GM21360 (cell line): Measurements from ENCODE around the gene CADM2.

Experiments used
- ATAC-seq: cut with Tn5 transposase; IDR thresholded peaks from one replicate; pipeline ENCODE4 v1.9.1; 2021; ENCODE audit warnings: mild to moderate bottlenecking, moderate library complexity; ENCODE audit not compliant: unreplicated experiment

Gene CADM2

GRCh38 chr3:85182975-85183752 is 224.4 kb downstream of the CADM2 start:
- no peak for ATAC-seq

GRCh38 chr3:85185495-85185894 is 226.7 kb downstream of the CADM2 start:
- ATAC-seq, result no peak

- no peak for ATAC-seq
Measured at GRCh38 chr3:85189731-85190130, 230.9 kb downstream of the CADM2 start.

- no peak for ATAC-seq
Measured at GRCh38 chr3:85193565-85193964, 234.8 kb downstream of the CADM2 start.

GRCh38 chr3:85208650-85209049 is 249.9 kb downstream of the CADM2 start:
- no peak for ATAC-seq

GRCh38 chr3:85210540-85210939 is 251.8 kb downstream of the CADM2 start:
- ATAC-seq, result no peak

- ATAC-seq, result no peak
Measured at GRCh38 chr3:85228966-85229365, 270.2 kb downstream of the CADM2 start.

GRCh38 chr3:85244091-85244490 is 285.3 kb downstream of the CADM2 start:
- ATAC-seq, result no peak

GRCh38 chr3:85244519-85244918 is 285.7 kb downstream of the CADM2 start:
- no peak for ATAC-seq

GRCh38 chr3:85251766-85252165 is 293.0 kb downstream of the CADM2 start:
- ATAC-seq, result no peak

- no peak for ATAC-seq
Measured at GRCh38 chr3:85252686-85253085, 293.9 kb downstream of the CADM2 start.

GRCh38 chr3:85254738-85255137 is 295.9 kb downstream of the CADM2 start:
- ATAC-seq, result no peak

GRCh38 chr3:85255949-85256348 is 297.2 kb downstream of the CADM2 start:
- ATAC-seq, result no peak

- no peak for ATAC-seq
Measured at GRCh38 chr3:85258326-85258725, 299.5 kb downstream of the CADM2 start.

- ATAC-seq, result no peak
Measured at GRCh38 chr3:85258819-85259218, 300.0 kb downstream of the CADM2 start.

- no peak for ATAC-seq
Measured at GRCh38 chr3:85259748-85260147, 301.0 kb downstream of the CADM2 start.

GRCh38 chr3:85264381-85264780 is 305.6 kb downstream of the CADM2 start:
- no peak for ATAC-seq

GRCh38 chr3:85270488-85270887 is 311.7 kb downstream of the CADM2 start:
- ATAC-seq, result no peak

GRCh38 chr3:85271911-85272310 is 313.1 kb downstream of the CADM2 start:
- no peak for ATAC-seq

GRCh38 chr3:85288257-85288656 is 329.5 kb downstream of the CADM2 start:
- ATAC-seq, result no peak

GRCh38 chr3:85297291-85297690 is 338.5 kb downstream of the CADM2 start:
- ATAC-seq, result no peak

- ATAC-seq, result no peak
Measured at GRCh38 chr3:85298032-85298431, 339.2 kb downstream of the CADM2 start.

GRCh38 chr3:85303156-85303555 is 344.4 kb downstream of the CADM2 start:
- no peak for ATAC-seq
